ENCODE measurements around the gene FCN1.

DNA sequence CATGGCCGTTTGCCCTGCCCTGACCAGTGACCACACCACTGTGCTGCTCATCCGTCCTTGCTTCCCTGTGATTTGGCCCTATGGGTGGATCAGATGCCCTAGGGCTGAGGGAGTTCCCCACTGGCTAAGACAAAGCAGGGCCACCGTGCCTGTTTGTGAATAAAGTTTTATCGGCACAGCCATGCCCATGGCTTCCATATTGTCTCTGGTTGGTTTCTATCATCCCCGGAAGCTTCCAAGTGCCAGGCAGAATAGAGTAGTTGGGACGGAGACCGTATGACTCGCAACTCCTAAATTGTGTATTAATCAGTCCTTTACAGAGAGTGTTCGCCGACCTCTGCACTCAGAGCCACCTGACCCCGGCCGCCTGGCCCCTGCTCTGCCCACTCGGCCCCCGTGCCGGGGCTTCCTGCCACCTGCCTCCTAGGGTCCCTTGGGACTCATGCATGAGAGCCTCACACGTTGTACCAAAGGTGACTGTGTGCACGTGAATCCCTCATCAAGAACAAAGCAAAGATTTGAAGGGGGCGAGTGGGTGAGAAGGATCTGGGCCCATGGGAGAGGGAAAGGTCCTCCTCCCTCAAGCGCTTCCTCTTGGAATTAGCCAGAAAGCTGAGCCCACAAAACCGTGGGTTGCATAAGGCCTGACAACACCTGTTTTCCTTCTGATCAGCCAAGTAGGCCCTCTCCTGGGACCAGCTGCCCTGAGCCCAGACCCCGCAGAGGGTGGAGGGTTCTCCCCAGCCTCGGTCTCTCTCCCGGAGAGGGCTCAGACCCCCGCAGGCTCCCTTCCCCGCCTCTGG is 48.8 kb downstream of the FCN1 start:
- TF ChIP-seq, protein P1, sequence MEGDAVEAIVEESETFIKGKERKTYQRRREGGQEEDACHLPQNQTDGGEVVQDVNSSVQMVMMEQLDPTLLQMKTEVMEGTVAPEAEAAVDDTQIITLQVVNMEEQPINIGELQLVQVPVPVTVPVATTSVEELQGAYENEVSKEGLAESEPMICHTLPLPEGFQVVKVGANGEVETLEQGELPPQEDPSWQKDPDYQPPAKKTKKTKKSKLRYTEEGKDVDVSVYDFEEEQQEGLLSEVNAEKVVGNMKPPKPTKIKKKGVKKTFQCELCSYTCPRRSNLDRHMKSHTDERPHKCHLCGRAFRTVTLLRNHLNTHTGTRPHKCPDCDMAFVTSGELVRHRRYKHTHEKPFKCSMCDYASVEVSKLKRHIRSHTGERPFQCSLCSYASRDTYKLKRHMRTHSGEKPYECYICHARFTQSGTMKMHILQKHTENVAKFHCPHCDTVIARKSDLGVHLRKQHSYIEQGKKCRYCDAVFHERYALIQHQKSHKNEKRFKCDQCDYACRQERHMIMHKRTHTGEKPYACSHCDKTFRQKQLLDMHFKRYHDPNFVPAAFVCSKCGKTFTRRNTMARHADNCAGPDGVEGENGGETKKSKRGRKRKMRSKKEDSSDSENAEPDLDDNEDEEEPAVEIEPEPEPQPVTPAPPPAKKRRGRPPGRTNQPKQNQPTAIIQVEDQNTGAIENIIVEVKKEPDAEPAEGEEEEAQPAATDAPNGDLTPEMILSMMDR (IDR thresholded peaks at IDR 0.05), result no peak
- no peak for TF ChIP-seq POLR2A (IDR thresholded peaks at IDR 0.05)
